Choroid plexus epithelial cell (primary cell): ENCODE data around the gene SLC35F3.

Experiments
- DNase-seq: peaks from one replicate; pipeline ENCODE4 v3.0.0-alpha.2; 2010; ENCODE audit warnings: low read depth
- H3K4me3 ChIP-seq: 2 replicates; pipeline ENCODE4 v1.5.1; 2011; ENCODE audit warnings: low read depth, mild to moderate bottlenecking, control low read depth, low read length, moderate library complexity
- CTCF ChIP-seq: conservative IDR thresholded peaks from 2 replicates; pipeline ENCODE4 v1.5.1; 2011; ENCODE audit warnings: low read depth, mild to moderate bottlenecking, control low read depth, inconsistent platforms, low read length, moderate library complexity

Gene SLC35F3

GRCh38 chr1:234302354-234302962 is 398.0 kb downstream of the SLC35F3 start:
- TF ChIP-seq CTCF = no peak
- no peak overlapping the region for H3K4me3 ChIP-seq
- no peak for DNase-seq

GRCh38 chr1:234303231-234303630 is 398.8 kb downstream of the SLC35F3 start:
- no peak overlapping the region for H3K4me3 ChIP-seq
- DNase-seq = no peak

GRCh38 chr1:234307726-234308125 is 403.2 kb downstream of the SLC35F3 start:
- TF ChIP-seq CTCF = no peak
- DNase-seq = no peak
- H3K4me3 ChIP-seq = no peak overlapping the region

More at GRCh38 chr1:234303231-234303630, 398.8 kb downstream of the SLC35F3 start:
- TF ChIP-seq CTCF = no peak

GRCh38 chr1:234309243-234309597 is 404.7 kb downstream of the SLC35F3 start:
- DNase-seq = no peak
- no peak overlapping the region for H3K4me3 ChIP-seq

GRCh38 chr1:234309598-234310459 is 405.4 kb downstream of the SLC35F3 start:
- peak; percentile 95 for TF ChIP-seq CTCF
- H3K4me3 ChIP-seq = no peak overlapping the region
- peak; percentile 73 for DNase-seq

More at GRCh38 chr1:234309243-234309597, 404.7 kb downstream of the SLC35F3 start:
- no peak for TF ChIP-seq CTCF

GRCh38 chr1:234310460-234310817 is 406.0 kb downstream of the SLC35F3 start:
- no peak for TF ChIP-seq CTCF
- DNase-seq = no peak
- H3K4me3 ChIP-seq = no peak overlapping the region
